Uterus (tissue), 2 donors: ENCODE results near the gene SAMD3.
"Not testable (repeated sequence)": the region's sequence is repeated elsewhere in the genome, so short reads cannot be mapped to it uniquely, and the experiment has no call there.

Experiments
- POLR2A ChIP-seq, 2 donors: fragments of 450-650 bp; IDR thresholded peaks; one replicate each; pipeline ENCODE4 v1.6.1; 2016; ENCODE audit warnings: antibody characterized with exemption in 2 of 2, mild to moderate bottlenecking in 1 of 2, moderate library complexity in 1 of 2
- TF ChIP-seq, protein P1 (sequence below), 4 experiments: fragments of 200-600 bp in 2 of 4; fragments of 450-650 bp in 2 of 4; sonication (generic) in 2 of 4; IDR thresholded peaks; one replicate each; pipeline ENCODE4 v1.5.1; 2016 to 2019; ENCODE audit warnings: antibody characterized with exemption in 4 of 4, mild to moderate bottlenecking in 2 of 4, moderate library complexity in 1 of 4

DNA sequence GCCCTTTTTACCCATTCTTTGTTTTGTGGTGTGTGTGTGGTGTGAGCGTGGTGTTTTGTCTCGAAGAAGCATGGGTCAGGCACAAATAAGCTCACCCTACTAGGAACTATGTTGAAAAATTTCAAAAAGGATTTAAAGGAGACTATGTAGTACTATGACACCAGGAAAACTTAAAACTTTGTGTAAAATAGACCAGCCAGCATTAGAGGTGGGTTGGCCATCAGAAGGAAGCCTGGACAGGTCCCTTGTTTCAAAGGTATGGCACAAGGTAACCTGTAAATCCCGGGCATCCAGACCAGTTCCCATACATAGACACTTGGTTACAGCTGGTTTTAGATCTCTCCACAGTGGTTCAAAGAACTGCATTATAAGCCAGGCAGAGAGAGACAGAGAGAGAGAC, 38.8 kb upstream of the SAMD3 start:
- TF ChIP-seq, protein P1, sequence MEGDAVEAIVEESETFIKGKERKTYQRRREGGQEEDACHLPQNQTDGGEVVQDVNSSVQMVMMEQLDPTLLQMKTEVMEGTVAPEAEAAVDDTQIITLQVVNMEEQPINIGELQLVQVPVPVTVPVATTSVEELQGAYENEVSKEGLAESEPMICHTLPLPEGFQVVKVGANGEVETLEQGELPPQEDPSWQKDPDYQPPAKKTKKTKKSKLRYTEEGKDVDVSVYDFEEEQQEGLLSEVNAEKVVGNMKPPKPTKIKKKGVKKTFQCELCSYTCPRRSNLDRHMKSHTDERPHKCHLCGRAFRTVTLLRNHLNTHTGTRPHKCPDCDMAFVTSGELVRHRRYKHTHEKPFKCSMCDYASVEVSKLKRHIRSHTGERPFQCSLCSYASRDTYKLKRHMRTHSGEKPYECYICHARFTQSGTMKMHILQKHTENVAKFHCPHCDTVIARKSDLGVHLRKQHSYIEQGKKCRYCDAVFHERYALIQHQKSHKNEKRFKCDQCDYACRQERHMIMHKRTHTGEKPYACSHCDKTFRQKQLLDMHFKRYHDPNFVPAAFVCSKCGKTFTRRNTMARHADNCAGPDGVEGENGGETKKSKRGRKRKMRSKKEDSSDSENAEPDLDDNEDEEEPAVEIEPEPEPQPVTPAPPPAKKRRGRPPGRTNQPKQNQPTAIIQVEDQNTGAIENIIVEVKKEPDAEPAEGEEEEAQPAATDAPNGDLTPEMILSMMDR (IDR thresholded peaks at IDR 0.05): not testable (repeated sequence)
- not testable (repeated sequence) for TF ChIP-seq POLR2A (IDR thresholded peaks at IDR 0.05)
